LNCaP clone FGC (cell line): Measurements from ENCODE around the gene ARVCF.

Experiments used
- DNase-seq: peaks from one replicate; pipeline ENCODE4 v3.0.0-alpha.2; 2011; ENCODE audit warnings: low read depth
- H3K4me3 ChIP-seq: 2 replicates; pipeline ENCODE4 v1.5.1; 2011; ENCODE audit warnings: mild to moderate bottlenecking, low read depth, low read length, control low read depth
- TF ChIP-seq, protein P1 (sequence below): IDR thresholded peaks from 2 replicates; pipeline ENCODE4 v1.5.1; 2012; ENCODE audit warnings: mild to moderate bottlenecking; ENCODE audit not compliant: control insufficient read depth, insufficient read depth; ENCODE audit errors: extremely low read depth

The ARVCF gene

GRCh38 chr22:19991395-19991644, 25.3 kb downstream of the ARVCF start:
- TF ChIP-seq, protein P1, sequence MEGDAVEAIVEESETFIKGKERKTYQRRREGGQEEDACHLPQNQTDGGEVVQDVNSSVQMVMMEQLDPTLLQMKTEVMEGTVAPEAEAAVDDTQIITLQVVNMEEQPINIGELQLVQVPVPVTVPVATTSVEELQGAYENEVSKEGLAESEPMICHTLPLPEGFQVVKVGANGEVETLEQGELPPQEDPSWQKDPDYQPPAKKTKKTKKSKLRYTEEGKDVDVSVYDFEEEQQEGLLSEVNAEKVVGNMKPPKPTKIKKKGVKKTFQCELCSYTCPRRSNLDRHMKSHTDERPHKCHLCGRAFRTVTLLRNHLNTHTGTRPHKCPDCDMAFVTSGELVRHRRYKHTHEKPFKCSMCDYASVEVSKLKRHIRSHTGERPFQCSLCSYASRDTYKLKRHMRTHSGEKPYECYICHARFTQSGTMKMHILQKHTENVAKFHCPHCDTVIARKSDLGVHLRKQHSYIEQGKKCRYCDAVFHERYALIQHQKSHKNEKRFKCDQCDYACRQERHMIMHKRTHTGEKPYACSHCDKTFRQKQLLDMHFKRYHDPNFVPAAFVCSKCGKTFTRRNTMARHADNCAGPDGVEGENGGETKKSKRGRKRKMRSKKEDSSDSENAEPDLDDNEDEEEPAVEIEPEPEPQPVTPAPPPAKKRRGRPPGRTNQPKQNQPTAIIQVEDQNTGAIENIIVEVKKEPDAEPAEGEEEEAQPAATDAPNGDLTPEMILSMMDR: no peak
- DNase-seq: no peak
- H3K4me3 ChIP-seq: no peak overlapping the region

- TF ChIP-seq, protein P1: no peak
- no peak overlapping the region for H3K4me3 ChIP-seq
- DNase-seq: no peak
These were observed 25.8 kb downstream of the ARVCF start for GRCh38 chr22:19990609-19991394.

DNA sequence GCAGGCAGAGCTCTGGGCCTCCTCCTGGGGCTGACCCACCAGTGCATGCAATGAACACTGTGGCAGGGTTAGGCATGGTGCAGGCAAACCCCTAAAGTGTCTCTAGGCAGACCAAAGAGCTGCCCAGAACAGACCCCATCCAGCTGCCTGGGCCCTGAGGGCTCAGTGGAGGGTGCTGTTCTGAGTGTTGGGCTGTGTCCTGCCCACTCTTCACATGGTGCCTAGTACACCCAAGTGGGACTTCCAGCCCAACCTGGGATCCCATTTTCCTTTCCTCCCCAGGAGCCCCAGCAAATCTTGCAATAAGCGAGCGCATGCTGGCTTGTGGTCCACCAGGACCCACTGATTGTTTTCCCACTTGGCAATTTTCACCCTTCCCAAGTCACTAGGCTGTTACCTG, 26.4 kb downstream of the ARVCF start:
- H3K4me3 ChIP-seq: no peak overlapping the region
- TF ChIP-seq, protein P1: no peak
- DNase-seq: no peak

DNA sequence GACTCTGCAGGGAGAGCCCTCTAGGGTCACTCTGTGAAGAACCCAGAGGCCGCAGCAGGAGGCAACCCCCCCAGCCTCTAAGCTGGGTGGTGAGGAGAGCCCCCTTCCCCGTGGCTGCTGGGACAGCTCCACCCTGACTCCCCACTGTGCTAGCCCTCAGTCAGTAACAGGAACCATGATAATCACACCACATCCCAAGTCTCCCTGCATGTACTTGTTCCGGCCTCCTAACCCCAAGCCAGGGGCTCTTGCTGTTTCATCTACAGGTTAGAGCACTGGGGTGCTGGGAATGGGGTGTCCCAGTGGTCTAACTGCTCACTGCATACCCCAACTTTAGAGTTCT, 26.9 kb downstream of the ARVCF start:
- no peak overlapping the region for H3K4me3 ChIP-seq
- TF ChIP-seq, protein P1: no peak
- no peak for DNase-seq

GRCh38 chr22:19988965-19989724, 27.5 kb downstream of the ARVCF start:
- TF ChIP-seq, protein P1: no peak
- H3K4me3 ChIP-seq: no peak overlapping the region
- no peak for DNase-seq

- no peak overlapping the region for H3K4me3 ChIP-seq
- TF ChIP-seq, protein P1: no peak
- DNase-seq: no peak
These were observed 28.3 kb downstream of the ARVCF start for GRCh38 chr22:19988331-19988808.
